Endothelial cell (in vitro differentiated cells): ENCODE results near the gene LIPF. TPM values are rescaled to one million over a fixed set of nuclear protein-coding genes. Genes with fewer than 3 reads are reported as not detected.

Experiments used
- DNase-seq: peaks from one replicate; pipeline ENCODE4 v3.0.0; 2021; ENCODE audit warnings: low spot score
- H3K27ac Mint-ChIP-seq: one replicate; pipeline ENCODE4 v1.8.0; 2021; ENCODE audit warnings: mixed read lengths, inconsistent platforms; ENCODE audit not compliant: unreplicated experiment
- H3K27me3 Mint-ChIP-seq: one replicate; pipeline ENCODE4 v1.8.0; 2021; ENCODE audit warnings: mild to moderate bottlenecking, moderate library complexity, mixed read lengths, inconsistent platforms; ENCODE audit not compliant: unreplicated experiment
- H3K36me3 Mint-ChIP-seq: one replicate; pipeline ENCODE4 v1.8.0; 2021; ENCODE audit warnings: mild to moderate bottlenecking, low read depth, mixed read lengths, inconsistent platforms; ENCODE audit not compliant: unreplicated experiment
- H3K4me1 Mint-ChIP-seq: one replicate; pipeline ENCODE4 v1.8.0; 2021; ENCODE audit warnings: mild to moderate bottlenecking, mixed read lengths, inconsistent platforms; ENCODE audit not compliant: unreplicated experiment
- H3K4me3 Mint-ChIP-seq: one replicate; pipeline ENCODE4 v1.8.0; 2021; ENCODE audit warnings: mild to moderate bottlenecking, mixed read lengths, inconsistent platforms; ENCODE audit not compliant: unreplicated experiment
- H3K9me3 Mint-ChIP-seq: one replicate; pipeline ENCODE4 v1.8.0; 2021; ENCODE audit warnings: mixed read lengths, inconsistent platforms; ENCODE audit not compliant: unreplicated experiment
- total RNA-seq: library from RNA; stranded (reverse); fragmentation: NEBNext Ultra II Directional; extraction: Animal tissue kit (Norgen Biotek cat#: 25700); gene quantifications from one replicate; pipeline ENCODE4 v1.2.1, GENCODE V29; 2021; ENCODE audit not compliant: unreplicated experiment
- TF ChIP-seq, protein P1 (sequence below): fragments of 200-600 bp; sonication (generic); IDR thresholded peaks from one replicate; pipeline ENCODE4 v1.5.0; 2021; ENCODE audit warnings: antibody characterized with exemption; ENCODE audit not compliant: unreplicated experiment

Gene LIPF
- total RNA-seq, 1 donor from 2014 or later: not detected

DNA sequence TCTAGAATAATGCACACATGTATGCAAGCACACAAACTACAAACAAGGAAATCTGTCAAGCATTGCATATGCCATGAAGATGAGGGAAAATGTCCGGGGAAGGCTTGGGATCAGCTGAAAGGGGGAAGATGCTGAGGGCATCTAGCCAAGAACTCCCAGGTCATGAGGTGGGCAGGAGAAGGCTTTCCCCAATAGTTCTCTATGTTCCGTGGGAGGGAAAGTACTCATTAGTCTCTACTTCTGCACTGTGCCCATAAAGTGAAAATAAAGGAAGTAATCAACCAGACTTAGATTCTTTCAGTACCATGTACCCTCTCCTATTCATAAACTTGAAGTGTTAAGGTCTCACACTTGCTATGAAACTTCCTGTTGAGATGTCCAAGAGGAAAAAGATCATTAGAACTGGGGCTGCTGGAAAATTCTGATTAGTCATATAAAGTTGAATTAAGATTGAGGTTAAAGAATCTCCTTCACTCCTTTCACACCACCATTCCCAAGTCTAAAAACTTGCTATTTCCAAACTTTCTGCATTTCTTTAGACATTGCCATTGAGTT lies 17.1 kb upstream of the LIPF start:
- no peaks in the 10 kb centered on the region for H3K4me1 Mint-ChIP-seq
- no peak overlapping the region for H3K27ac Mint-ChIP-seq
- no peak overlapping the region for H3K4me3 Mint-ChIP-seq
- no peaks in the 10 kb centered on the region for H3K36me3 Mint-ChIP-seq
- TF ChIP-seq, protein P1, sequence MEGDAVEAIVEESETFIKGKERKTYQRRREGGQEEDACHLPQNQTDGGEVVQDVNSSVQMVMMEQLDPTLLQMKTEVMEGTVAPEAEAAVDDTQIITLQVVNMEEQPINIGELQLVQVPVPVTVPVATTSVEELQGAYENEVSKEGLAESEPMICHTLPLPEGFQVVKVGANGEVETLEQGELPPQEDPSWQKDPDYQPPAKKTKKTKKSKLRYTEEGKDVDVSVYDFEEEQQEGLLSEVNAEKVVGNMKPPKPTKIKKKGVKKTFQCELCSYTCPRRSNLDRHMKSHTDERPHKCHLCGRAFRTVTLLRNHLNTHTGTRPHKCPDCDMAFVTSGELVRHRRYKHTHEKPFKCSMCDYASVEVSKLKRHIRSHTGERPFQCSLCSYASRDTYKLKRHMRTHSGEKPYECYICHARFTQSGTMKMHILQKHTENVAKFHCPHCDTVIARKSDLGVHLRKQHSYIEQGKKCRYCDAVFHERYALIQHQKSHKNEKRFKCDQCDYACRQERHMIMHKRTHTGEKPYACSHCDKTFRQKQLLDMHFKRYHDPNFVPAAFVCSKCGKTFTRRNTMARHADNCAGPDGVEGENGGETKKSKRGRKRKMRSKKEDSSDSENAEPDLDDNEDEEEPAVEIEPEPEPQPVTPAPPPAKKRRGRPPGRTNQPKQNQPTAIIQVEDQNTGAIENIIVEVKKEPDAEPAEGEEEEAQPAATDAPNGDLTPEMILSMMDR: no peak
- no peak for DNase-seq
- no peaks in the 10 kb centered on the region for H3K9me3 Mint-ChIP-seq
- no peaks in the 10 kb centered on the region for H3K27me3 Mint-ChIP-seq

DNA sequence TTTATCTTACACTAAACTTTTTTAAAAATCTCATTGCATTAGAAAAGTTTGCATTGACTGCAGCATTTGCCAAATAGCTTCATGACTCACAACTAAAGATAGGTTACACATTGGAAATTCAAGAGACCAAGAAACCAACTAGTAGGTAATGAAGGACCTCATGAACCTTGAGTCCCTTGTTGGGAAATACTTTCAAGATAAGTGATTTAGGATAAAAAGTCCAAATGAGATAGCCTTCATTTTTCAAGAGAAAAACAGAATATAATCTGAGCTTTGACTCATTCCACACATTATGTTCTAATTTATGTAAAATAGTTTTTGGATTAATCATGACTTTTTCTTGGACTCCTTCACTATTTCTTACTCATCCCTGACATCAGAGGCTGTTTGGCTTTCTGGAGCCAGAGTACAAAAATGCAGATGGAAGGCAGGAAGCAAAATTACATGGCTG lies 13.1 kb upstream of the LIPF start:
- Mint-ChIP-seq H3K4me1 (no peaks in the 10 kb centered on the region), H3K9me3 (no peaks in the 10 kb centered on the region), H3K27ac (no peak overlapping the region), H3K4me3 (no peak overlapping the region), H3K36me3 (no peaks in the 10 kb centered on the region), H3K27me3 (no peaks in the 10 kb centered on the region)
- DNase-seq: no peak
- TF ChIP-seq, protein P1: no peak

- Mint-ChIP-seq H3K36me3 (no peaks in the 10 kb centered on the region), H3K4me3 (no peak overlapping the region), H3K27me3 (no peaks in the 10 kb centered on the region), H3K4me1 (no peaks in the 10 kb centered on the region), H3K9me3 (no peaks in the 10 kb centered on the region), H3K27ac (no peak overlapping the region)
- TF ChIP-seq, protein P1: no peak
- DNase-seq: no peak
Measured at GRCh38 chr10:88652616-88653015, 11.6 kb upstream of the LIPF start.

- H3K27ac Mint-ChIP-seq: no peak overlapping the region
Measured at GRCh38 chr10:88657901-88658300, 6.3 kb upstream of the LIPF start.

More at GRCh38 chr10:88657901-88658300, 6.3 kb upstream of the LIPF start:
- Mint-ChIP-seq H3K9me3 (no peaks in the 10 kb centered on the region), H3K4me1 (peaks cover 9% of the 10 kb centered on the region), H3K36me3 (no peaks in the 10 kb centered on the region), H3K27me3 (peaks cover 2% of the 10 kb centered on the region), H3K4me3 (no peak overlapping the region)
- TF ChIP-seq, protein P1: no peak
- DNase-seq: no peak
